Parathyroid adenoma (tissue), 2 donors: ENCODE results near the gene ZNF12.
"Not testable (repeated sequence)": the region's sequence is repeated elsewhere in the genome, so short reads cannot be mapped to it uniquely, and the experiment has no call there.

Source experiments
- H2AFZ ChIP-seq: fragments of 300-600 bp; sonication (generic); one replicate; pipeline ENCODE4 v1.7.0; 2017; ENCODE audit warnings: antibody characterized with exemption, mild to moderate bottlenecking
- H3K27ac ChIP-seq: fragments of 300-600 bp; sonication (generic); one replicate; pipeline ENCODE4 v1.7.0; 2017
- H3K27me3 ChIP-seq: fragments of 300-600 bp; sonication (generic); one replicate; pipeline ENCODE4 v1.7.0; 2017; ENCODE audit warnings: low read length; ENCODE audit not compliant: control insufficient read depth, insufficient read depth
- H3K36me3 ChIP-seq: fragments of 300-600 bp; sonication (generic); one replicate; pipeline ENCODE4 v1.7.0; 2017; ENCODE audit warnings: low read length; ENCODE audit not compliant: control insufficient read depth, insufficient read depth
- H3K4me1 ChIP-seq: fragments of 300-600 bp; sonication (generic); one replicate; pipeline ENCODE4 v1.7.0; 2017; ENCODE audit warnings: control low read depth
- H3K4me2 ChIP-seq: fragments of 300-600 bp; sonication (generic); one replicate; pipeline ENCODE4 v1.7.0; 2017; ENCODE audit warnings: low read length
- H3K4me3 ChIP-seq: fragments of 300-600 bp; sonication (generic); one replicate; pipeline ENCODE4 v1.7.0; 2017; ENCODE audit warnings: low read depth, low read length
- H3K79me2 ChIP-seq: fragments of 300-600 bp; sonication (generic); one replicate; pipeline ENCODE4 v1.7.0; 2017; ENCODE audit warnings: control low read depth
- H3K9ac ChIP-seq: fragments of 300-600 bp; sonication (generic); one replicate; pipeline ENCODE4 v1.7.0; 2017; ENCODE audit warnings: mild to moderate bottlenecking
- H3K9me3 ChIP-seq: fragments of 300-600 bp; sonication (generic); one replicate; pipeline ENCODE4 v1.7.0; 2017; ENCODE audit warnings: low read length; ENCODE audit not compliant: control insufficient read depth
- TF ChIP-seq, protein P1 (sequence below): fragments of 300-600 bp; sonication (generic); IDR thresholded peaks from one replicate; pipeline ENCODE4 v1.7.0; 2017; ENCODE audit warnings: antibody characterized with exemption, mild to moderate bottlenecking
- donor health status: primary hyperparathyroidism.

Gene ZNF12

DNA sequence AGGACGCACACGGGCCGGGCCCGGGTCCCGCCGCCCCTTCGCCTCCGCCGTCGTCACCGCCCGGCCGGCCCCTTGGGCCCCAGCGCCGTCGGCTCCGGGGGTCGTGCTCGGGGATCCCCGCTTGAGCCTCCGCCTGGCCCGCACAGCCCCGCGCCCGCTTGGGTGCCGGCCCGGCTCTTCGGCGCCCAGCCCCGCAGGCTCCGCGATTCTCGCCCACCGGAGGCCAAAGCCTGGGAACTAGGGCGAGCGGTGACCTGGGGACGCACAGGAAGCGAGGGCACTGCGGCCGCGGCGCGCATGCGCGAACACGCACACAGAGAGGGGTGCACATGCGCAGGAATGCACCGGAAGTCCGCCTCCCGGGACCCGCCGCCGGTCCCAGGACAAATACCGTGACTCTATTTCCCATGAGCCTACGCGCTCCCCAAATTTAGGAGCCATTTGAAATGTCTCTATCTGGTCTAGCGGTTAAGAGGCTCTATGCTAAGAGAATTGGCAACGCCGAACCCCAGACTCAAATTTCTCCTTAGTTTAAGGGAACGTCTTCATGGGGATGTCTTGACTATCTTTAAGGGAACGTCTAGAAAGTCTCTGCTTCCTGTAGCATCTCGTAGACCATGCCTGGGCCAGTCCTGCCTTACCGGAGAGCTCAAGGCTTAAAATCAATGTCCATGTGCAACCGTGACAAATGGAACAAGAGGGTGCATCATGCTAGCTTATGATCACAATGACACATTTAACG lies at the start of gene ZNF12:
ZNF12 (minus strand) TSS at position 282 of the 742 bp plus-strand sequence. CDS start 1,774 bp downstream, outside the sequence.
- Histone ChIP-seq H3K9ac (peak within 1 kb of the TSS; percentile 71), H3K4me1 (peaks cover 23% of the 10 kb centered on the region), H3K4me2 (peak within 1 kb of the TSS; percentile 86), H3K9me3 (no peaks in the 10 kb centered on the region), H3K79me2 (peaks cover 39% of the 10 kb centered on the region), H3K27me3 (no peaks in the 10 kb centered on the region), H3K27ac (peak within 1 kb of the TSS; percentile 55), H3K4me3 (peak within 1 kb of the TSS; percentile 84), H3K36me3 (no peaks in the 10 kb centered on the region), H2AFZ (peak within 1 kb of the TSS; percentile 97)
- TF ChIP-seq, protein P1, sequence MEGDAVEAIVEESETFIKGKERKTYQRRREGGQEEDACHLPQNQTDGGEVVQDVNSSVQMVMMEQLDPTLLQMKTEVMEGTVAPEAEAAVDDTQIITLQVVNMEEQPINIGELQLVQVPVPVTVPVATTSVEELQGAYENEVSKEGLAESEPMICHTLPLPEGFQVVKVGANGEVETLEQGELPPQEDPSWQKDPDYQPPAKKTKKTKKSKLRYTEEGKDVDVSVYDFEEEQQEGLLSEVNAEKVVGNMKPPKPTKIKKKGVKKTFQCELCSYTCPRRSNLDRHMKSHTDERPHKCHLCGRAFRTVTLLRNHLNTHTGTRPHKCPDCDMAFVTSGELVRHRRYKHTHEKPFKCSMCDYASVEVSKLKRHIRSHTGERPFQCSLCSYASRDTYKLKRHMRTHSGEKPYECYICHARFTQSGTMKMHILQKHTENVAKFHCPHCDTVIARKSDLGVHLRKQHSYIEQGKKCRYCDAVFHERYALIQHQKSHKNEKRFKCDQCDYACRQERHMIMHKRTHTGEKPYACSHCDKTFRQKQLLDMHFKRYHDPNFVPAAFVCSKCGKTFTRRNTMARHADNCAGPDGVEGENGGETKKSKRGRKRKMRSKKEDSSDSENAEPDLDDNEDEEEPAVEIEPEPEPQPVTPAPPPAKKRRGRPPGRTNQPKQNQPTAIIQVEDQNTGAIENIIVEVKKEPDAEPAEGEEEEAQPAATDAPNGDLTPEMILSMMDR: no peak

DNA sequence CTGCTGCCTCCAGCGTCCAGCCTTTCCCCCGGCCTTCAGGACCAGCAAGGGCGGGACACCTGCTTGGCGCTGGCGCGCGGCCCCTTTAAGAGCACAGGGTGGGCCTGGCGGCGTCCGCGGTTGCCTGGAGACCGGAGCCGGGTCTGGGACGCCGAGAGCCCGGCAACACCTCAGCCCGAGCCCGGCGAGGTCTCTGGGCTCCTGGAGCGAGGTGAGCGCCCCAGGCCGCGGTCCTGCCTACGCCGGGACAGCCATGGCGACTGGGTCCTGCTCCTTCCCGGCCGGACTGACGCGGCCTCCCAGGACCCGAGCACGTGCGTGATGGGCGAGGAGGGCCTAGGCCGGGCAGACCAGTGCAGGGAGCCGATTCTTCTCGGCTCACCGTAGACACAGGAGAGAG lies 47.2 kb upstream of the ZNF12 start, which contains the start of gene RSPH10B2:
RSPH10B2 (plus strand) TSS at position 140 of the 400 bp plus-strand sequence. CDS start 3,575 bp downstream, outside the sequence.
- not testable (repeated sequence) for H3K36me3 ChIP-seq, H3K9me3 ChIP-seq, H3K4me2 ChIP-seq, H3K27ac ChIP-seq, H3K79me2 ChIP-seq, H3K4me1 ChIP-seq, H3K27me3 ChIP-seq, H3K9ac ChIP-seq, H2AFZ ChIP-seq, H3K4me3 ChIP-seq

DNA sequence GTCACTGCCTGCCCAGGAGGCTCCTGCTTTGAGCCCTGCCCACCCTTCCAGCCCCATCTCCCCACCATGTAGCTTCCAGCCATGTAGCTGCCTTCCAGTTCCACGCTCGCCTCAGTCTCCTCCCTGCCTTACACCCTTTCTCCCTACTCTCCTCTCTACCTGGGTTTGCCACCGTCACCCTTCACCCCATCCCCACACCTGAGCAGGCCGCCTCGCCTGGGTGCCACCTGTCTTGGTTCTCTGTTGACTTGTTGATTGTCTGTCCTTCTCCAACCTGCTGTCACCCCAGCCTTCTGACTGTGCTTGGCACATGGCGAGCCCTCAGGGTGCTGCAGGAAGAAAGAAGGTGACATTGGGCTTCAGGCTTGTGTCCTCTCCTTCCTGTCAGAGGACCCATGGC lies 43.4 kb upstream of the ZNF12 start:
- not testable (repeated sequence) for H3K9me3 ChIP-seq, H3K4me1 ChIP-seq, H3K27ac ChIP-seq, H3K9ac ChIP-seq, H3K4me2 ChIP-seq, H3K36me3 ChIP-seq, H3K4me3 ChIP-seq, H3K79me2 ChIP-seq, H3K27me3 ChIP-seq, H2AFZ ChIP-seq

DNA sequence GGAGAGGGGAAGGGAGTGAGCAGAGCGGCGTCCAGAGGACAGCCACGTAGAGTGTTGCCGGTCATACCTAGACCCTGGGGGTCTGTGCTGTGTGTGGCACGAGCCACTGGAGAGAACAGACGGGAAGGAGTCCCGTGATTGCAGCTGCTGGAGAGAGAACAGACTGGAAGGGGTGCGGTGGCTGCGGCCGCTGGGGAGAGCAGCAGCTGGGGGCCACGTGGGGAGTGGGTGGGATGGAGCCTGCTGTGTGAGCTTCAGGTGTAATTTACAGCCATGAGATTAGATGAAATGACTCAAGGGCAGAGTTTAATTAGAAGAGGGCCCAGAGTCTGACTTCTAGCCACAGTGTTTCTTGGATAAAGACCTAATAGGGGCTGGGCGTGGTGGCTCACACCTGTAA lies 42.6 kb upstream of the ZNF12 start:
- H3K27me3 ChIP-seq, H3K9ac ChIP-seq, H3K4me1 ChIP-seq, H3K4me3 ChIP-seq, H3K27ac ChIP-seq, H3K4me2 ChIP-seq, H2AFZ ChIP-seq, H3K36me3 ChIP-seq, H3K79me2 ChIP-seq, H3K9me3 ChIP-seq: not testable (repeated sequence)

DNA sequence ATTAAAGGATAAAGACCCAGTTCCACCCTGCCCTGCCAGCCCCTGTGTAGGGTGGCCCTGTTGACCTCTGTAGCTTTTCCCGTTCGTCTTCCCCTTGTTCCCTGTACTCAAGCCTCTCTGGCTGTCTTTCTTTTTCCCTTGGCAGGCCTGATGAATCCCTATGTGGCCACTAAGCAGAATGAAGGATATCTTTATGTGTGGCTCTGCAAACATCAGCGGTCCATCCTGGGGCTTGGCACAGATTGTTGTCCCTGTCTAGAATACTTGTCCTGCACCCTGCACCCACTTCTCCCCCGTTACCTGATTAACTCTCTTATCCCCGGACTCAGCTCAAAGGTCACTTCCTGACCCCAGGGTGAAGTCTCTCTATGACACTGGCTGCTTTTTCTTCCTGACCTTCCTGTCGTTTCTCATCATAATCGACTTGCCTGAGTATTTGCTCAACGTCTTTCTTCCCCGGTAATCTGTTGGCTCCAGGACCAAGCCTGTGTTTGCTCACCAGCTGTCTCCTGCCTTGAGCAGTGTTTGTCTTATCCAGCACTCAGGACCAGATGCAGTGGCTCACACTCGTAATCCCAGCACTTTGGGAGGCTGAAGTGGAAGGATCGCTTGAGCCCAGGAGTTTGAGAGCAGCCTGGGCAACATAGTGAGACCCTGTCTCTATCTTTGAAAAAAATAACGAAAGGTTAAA lies 37.8 kb upstream of the ZNF12 start:
- not testable (repeated sequence) for H3K4me3 ChIP-seq, H2AFZ ChIP-seq, H3K27ac ChIP-seq, H3K27me3 ChIP-seq, H3K9me3 ChIP-seq, H3K79me2 ChIP-seq, H3K4me1 ChIP-seq, H3K4me2 ChIP-seq, H3K36me3 ChIP-seq, H3K9ac ChIP-seq

DNA sequence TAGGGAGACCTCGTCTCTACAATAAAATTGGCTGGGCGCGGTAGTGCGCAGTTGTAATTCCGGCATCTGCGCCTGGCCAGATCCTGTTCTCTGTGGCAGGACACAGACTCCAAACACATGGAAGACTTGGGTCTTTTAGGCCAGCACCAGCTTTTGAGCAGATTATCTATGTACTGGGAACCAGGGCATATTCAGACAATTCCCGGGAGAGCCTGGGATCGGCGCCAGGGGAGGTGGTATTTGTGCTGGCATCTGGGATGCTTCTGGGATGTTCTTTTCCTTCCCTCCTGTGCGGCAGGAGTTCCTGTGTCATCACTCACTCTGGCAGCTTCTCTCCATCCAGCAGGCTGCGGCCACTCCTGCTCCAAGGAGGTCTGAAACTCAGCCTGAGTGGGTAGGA lies 31.7 kb upstream of the ZNF12 start:
- not testable (repeated sequence) for H2AFZ ChIP-seq, H3K36me3 ChIP-seq

DNA sequence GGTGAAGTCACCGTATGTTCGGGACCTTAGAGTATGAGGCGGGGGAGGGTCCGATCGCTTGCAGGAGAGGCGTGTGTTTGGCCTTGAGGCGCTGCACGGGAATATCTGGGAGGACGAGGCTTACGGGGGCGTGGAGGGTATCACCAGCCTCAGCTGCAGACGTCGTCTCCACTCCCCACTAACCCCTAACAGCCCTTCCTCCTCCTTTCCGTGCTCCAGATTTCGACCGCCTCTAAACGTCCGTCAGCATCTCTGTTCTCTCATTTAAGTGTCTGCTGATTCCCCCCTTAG lies 23.5 kb upstream of the ZNF12 start:
- H3K4me2 ChIP-seq: peak overlapping the region; percentile 86
- H3K79me2 ChIP-seq: no peaks in the 10 kb centered on the region
- H3K9ac ChIP-seq: peak overlapping the region; percentile 88
- TF ChIP-seq, protein P1: no peak
- no peaks in the 10 kb centered on the region for H3K36me3 ChIP-seq
- H3K27ac ChIP-seq: peak overlapping the region; percentile 77
- H3K27me3 ChIP-seq: no peaks in the 10 kb centered on the region
- H3K4me1 ChIP-seq: no peaks in the 10 kb centered on the region
- H3K9me3 ChIP-seq: no peaks in the 10 kb centered on the region
- H3K4me3 ChIP-seq: peak overlapping the region; percentile 92
- H2AFZ ChIP-seq: peak overlapping the region; percentile 95

More for the DNA sequence above, 31.7 kb upstream of the ZNF12 start:
- not testable (repeated sequence) for H3K9ac ChIP-seq, H3K9me3 ChIP-seq, H3K4me3 ChIP-seq, H3K27me3 ChIP-seq, H3K27ac ChIP-seq, H3K4me2 ChIP-seq, H3K79me2 ChIP-seq, H3K4me1 ChIP-seq
